Activated CD4-positive, alpha-beta T cell treated with anti-CD3 and anti-CD28 coated beads, Interleukin-2, amount 50 U/mL, for 1 hour (primary cell): ENCODE measurements around the gene RASGRF2.

Experiments used
- DNase-seq: peaks from one replicate; pipeline ENCODE4 v3.0.0-alpha.2; 2020

RASGRF2 gene

DNA sequence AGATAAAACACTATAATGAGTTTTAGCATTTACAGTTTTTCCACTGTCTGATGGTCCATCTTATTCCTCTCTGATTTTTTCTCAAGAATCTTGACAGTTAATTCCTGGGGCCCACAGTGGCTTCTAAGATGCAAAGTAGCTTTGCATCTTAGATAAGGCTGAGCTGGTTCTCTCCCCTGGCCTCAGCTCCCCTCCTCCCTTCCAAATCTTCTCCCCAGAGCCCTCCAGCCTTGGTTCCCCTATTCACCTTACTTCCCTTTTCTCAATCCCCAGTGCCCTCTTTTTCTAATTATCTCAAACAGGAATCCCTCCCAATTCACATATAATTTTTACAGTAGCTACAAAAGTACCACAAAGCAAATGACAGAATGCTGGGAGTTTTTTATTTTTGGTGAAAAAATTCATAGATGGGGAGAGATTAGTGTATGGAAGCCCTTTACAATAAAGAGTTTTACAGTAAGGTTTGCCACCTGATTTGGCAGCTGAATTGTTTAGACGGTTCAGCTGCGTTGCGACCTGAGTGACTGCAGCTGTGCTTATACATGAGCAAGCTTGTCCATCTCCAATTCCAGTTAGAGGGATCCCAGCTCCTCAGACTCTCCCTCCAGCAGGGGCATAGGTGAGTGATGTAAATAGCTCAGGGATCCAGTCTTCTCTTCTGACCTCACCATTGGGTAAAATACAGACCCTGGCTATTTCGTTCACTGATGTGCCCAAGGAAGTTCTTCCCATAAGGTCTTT is 221.6 kb downstream of the RASGRF2 start:
- no peak for DNase-seq

DNA sequence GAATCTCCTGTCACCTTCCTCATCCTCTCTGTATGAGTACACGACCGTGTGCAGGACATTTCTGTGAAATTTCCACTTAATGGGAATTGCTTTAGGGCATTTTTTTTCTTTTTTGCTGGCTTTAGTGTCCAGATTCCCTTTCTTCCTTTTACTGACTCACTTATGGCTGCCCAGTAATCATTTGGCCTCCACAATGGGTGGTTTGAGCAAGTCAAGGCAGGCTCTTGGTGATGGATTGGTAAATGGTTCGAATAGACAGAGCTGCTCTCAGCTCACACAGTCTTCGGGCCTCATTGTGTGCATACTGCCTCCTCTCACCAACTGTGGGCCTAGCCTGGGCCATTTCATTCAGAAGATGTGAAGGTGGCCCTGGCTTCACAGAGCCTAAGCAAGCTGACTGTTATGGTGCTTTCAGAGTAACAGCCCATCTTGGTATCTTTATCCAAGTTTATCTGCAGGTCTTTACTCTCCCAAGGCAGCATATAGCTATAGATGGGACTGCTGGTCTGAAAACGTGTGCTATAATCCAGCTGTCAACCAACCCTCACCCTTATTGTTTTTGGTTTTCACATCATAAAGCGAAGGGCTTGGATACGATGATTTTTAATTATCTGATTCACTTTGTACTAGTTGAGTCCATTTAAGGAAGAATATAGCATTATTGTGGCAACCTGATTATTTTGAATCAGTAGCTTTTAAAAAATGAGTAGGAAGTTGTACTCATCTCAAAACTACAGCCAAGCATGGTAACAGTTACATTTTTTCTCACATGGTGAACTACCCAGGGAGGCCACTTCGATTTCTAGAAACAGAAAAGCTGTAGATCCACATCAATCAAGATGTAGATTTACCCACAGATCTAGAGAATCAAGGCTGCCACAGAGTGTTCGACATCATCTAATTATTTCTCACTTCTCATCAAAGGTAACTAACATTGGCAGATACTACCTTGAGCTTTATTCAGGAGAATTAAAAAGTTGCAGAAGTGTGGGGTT is 222.5 kb downstream of the RASGRF2 start:
- DNase-seq = no peak

DNA sequence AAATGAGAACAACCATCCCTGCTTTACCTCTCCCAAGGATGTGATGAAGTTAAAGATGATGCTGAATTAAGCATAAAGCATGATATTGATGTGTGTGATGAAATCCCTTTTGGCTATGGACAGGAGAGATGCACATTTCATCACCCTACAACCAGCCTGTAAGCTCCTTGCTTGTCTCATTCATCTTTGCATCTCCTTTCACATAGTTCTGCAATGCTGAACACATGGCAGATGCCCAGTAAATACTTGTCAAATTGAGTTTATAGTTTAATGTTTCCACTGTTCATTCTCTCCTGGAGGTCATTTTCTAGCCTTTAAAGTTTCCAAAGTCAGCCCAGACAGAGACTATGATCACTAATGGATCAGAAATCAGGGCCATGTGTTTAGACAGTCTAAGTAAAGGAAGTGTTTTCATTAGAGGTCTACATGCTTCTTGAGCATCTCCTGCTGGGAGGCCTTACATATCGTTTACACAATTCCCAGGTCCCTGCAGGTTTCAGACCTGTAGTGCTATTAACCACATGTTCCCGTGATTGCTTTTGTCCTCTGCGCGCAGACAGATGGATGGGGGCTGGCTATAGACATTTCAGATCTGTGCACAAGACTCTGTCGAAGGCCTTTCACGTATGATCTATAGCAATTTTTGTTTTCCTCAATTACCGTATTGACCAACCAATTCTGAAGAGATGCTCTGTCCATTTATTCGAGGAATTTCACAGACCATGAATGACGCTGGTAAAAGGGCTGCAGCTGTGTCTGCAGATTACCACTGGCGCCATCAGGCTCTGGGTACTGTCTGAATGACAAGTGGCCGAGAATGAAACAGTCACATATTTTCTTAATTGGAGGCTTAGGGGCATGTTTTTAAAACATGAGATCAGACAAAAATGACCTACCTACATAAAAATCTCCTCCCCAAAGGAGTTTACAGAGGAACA is 223.9 kb downstream of the RASGRF2 start:
- DNase-seq = no peak

DNA sequence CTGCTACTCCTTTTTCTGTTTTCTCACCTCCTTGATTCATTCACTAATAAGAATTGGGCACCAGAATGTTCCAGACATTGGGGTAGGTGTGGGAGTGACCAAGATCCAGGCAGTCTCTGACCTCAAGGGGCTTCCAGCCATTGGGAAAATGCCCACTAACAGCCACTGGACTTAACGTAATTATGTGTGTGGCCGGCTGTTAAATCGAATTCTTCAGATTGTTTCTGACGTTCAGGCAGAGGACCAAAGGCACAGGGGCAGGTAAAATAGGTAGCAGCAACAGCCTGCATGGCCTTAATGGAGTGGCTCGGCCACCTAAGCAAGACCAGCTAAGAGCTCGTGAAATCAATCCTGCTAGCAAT is 224.6 kb downstream of the RASGRF2 start:
- DNase-seq = no peak

DNA sequence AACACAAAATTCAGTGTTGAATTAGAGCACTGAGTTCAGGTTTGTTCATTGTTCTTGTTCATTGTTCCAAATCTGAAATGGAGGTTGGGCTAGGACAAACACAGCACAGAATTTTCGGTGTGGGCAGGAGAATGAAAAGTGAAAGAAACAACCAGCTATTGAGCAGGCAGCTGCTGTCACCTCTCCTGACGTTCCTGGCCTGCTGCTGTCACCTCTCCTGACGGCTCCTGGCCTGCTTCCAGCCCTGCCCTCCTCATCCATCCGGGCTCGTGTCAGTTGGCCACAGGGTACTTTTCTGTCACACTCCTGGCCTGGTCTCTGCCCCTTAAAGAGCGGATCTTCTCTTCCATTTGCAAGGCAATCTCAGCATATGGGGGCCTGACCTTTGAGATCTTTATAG is 227.7 kb downstream of the RASGRF2 start:
- no peak for DNase-seq

DNA sequence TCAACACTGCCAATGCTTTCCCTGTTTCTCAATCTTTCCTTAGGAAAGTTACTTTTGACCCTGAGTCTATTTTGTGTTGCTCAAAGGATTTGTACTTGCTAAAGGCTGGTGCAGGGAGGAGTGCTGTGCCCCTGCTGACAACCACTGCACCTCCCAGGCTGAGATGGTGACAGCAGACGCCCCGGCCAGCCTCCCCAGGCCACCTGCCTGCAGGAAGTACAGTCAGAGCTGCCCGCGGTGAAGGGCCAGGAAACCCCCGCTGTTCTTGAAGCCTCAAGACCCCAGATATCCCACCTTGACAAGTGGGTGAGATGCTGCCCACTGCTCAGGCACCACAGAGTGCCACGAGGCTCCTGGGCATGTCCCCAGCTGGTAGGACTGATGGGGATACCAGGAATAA is 228.8 kb downstream of the RASGRF2 start:
- no peak for DNase-seq

DNA sequence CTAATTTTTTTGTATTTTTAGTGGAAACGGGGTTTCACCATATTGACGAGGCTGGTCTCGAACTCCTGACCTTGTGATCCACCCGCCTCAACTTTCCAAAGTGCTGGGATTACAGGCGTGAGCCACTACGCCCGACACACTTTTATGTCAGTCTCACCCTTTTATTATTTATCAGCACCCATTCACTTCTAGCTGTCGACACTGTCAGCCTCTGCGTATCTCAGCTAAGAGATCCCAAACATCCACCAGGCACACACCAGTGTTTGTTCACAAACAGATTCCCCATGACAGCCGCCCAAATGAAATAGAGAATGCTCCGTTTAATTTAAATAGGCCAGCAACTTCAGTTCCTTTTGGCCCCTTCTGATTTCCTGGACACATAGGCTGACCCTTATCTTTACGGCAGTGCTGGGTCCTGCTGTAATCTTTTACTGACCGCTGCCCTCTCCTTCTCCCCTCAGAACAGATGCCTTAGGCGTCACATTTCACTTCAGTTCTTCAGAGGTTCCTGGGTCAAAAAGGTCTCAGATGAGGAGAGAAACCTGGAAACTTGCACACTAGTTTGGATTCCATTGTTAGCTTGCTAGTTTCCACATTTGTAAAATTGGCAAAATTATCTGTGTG is 229.8 kb downstream of the RASGRF2 start:
- DNase-seq = no peak

DNA sequence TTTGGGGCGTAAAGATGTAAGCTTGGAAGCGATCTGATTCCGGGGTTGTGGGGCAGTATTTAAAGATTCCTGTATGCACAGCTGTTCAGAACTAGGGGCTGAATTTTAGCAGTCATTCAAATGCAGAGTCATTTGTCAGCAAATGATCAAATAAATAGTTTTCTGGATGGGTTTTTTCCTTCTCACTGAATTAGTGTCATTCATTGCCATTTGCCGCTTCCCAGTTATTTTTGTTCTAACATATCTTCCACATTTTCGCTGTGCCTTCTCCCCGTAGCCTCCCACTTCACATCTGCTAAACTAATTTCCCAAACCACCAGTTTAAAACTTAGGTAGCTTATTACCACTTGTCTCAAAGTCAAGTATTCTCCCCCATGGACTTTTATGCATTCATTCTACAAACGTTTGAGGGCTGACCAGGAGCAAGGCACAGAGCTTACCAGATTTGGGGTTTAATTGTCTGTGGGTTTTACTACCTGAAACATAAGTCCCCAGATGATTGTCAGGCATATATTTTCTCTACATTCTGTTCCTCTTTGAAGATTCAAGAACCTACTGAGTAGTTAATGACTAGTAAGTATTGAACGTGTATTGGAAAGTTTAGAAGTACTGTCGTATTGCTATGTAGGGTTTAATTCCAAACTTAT is 231.7 kb downstream of the RASGRF2 start:
- DNase-seq = no peak

DNA sequence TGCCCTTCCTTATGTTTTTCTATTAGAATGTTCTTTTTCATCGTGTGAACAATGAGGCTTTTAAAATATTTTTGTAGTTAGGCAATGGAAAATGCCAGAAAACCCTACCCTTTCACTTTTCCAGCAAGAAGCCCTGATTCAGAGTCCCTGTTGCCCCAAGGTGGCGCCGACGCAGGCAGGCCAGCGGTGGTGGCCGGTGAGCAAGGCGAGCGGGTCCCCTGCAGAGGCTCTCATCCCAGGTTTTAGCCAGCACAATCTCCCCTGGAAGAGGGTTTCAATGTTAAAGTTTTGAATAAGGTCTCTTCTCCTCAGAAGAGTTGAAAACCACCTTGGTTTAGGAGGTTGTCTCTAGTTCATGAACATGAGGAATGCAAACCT is 232.2 kb downstream of the RASGRF2 start:
- DNase-seq = no peak

DNA sequence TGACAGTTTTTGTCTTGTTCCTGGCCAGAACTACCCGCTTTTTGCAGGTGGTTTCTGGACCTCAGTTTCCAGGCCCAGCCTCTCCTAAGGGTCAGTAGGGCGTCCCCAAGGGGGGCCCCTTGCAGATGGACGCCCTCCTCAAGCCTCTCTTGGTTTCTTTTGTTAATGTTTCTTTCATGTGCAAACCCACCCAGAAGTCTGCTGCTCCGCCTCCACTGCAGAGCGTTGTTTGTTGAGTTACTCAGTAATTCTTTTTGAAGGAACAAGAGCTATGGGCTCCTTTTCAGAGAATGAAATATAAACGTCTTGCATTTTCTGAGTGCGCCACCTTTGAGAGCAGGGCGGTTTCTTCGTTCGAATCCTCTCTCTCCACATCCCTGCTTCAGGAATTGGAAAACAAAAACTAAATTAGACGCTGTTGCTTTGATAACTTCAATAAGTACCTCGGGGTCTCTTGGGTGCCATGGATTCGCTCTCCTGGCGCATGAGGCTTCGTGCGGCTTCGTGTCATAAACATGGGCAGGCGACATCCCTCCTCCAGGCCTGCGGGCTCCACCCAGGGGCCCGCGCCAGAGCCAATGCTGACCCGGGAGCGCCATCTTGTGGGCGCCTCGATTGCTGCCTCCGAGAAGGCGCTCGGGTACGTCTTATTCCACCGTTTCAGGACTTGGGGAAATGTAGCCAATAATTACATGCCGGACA is 234.6 kb downstream of the RASGRF2 start:
- peak; percentile 81 for DNase-seq

DNA sequence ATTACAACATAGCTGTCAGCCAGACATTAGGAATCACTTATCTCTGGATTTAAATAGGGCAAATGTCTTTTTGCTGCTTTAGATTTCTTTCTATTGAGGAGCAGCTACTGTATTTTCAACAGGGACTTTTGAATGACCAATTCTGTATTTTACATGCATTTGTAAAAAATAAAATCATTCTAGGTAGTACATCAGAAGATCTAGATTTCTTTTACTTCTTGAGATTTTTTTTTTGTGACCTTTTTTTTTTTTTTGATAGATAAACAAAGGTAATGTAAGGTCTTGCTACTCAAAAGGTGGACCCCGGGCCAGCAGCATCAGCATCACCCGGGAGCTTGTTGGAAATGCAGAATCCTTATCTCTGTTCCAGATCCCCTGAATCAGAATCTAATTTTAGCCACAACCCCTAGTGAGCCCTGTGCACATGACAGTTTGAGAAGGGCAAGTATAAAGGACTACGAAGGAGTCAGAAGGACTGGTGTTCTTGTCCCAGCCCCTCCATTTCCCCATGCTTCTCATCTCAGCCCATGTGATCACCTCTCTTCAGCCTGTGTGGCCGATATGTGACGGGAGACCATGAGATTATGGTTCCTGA is 235.3 kb downstream of the RASGRF2 start:
- no peak for DNase-seq

DNA sequence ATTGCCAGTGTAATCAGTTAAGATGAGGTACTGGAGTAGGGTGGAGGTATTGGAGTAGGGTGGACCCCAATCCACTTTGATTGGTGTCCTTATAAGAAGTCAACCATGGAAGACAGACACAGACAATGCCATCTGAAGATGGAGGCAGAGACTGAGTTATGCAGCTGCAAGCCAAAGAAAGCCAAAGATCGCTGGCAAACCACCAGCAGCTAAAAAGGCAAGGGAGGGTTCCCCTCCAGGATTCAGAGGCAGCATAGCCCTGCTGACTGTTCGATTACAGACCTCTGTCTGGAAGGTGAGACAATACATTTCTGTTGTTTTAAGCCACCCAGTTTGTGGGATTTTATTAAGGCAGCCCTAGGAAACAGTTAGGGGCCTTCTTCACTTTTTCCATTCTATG is 242.5 kb downstream of the RASGRF2 start:
- no peak for DNase-seq

DNA sequence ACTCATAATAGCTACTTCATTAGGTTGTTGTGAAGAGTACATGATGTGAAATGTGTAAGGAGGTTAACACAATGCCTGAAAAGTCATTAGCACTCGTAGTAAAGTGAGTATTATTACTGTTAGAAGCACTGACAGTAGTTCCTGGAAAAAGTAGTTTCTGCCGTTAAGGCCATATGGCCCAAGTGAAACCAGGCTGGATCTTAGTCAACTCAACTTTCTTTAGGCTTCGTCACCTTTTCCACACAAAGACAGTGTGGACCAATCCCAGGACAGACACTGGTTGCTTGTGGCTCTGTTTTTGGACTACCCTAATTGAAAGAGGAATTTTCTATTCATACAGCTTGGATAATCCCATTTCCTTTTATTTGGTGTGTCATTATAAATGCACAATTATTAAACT is 243.6 kb downstream of the RASGRF2 start:
- DNase-seq = no peak

DNA sequence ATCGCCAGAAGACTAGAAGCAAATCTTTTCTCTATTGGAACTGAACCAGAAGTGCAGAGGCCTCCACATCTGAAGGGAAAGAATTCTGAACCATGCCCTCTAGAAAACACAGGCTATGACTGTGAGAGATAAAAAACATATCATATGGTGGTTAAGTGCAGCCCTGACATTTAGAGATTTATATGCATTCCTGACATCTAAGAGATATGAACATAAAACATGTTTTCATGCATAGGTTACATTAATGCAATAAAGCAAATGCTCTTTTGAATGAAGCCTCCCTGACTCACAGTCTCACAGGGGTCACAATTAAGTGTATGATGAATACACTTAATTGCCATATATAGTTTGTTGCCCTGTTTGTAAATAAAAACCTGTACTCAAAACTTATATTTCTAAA is 244.0 kb downstream of the RASGRF2 start:
- no peak for DNase-seq

DNA sequence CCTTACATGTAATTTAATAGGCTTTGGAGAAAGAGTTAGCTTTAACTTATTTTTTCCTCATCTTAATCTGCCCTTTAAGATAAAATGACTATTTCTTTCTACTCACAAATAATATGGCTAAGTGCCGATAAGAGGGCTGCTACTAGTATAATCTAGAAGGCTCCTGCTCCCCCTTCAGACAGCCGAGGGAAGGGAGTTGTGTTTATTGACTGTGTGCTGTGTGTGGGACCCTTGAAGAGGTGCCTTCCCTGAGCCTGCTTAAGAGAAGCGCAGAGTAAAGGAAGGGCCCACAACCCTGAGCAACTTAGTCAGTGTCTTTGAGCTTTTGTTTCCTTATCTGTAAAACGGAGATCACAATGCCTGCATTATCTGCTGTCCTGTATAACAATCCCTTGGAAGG is 244.9 kb downstream of the RASGRF2 start:
- DNase-seq = no peak

DNA sequence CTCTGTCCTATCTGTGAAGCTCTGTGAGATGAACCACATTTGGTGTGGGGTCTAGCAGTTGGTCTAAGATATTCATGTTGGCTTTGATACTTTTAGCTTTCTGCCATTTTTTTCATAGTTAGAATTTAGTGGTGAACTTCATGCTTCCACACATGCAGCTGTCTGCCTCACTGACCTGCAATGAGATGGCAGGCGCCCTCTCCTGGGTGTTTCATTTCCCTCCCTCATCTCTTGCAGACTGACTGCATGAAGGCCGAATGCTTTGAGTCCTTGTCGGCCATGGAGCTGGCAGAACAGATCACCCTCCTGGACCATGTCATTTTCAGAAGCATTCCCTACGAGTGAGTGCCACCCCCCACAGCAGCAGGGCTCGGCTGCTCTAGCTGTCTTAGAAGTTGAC is 246.8 kb downstream of the RASGRF2 start:
- DNase-seq = no peak

DNA sequence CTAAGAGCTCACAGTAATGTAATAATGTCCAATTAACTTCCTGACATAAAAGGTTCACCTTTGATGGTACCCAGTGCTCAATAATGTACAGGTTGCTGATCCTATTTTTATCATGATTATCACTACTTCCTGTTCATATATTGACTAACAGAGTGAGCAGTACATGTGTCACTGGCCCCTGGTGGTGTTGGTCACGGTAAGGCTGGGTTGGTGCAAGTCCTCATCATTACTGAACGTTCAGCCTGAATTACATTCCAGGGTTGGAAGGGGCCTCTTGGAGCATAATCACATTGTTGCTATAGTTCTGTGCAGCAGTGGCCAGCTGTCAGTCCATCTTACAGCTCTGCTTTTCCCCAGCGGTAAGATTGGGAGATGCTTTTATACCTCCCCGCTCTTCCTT is 248.7 kb downstream of the RASGRF2 start:
- no peak for DNase-seq

DNA sequence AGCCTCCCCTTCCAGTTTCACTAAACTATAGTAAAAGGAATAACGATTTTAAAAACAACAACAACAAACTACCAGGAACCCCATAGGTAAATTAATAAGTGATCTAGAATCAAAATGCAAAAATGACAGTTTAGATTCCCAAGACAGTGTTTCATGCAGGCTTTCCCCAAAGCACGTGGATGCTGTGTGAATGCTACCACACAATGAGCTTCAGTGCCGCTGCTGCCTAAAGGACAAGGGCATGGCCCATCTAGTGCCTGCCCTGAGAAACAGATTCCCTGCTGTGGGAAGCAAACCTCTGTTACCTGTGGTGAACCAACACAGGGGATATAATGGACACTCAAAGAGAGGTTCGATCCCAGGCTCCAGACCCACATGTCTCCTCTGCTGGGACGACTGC is 249.2 kb downstream of the RASGRF2 start:
- no peak for DNase-seq

DNA sequence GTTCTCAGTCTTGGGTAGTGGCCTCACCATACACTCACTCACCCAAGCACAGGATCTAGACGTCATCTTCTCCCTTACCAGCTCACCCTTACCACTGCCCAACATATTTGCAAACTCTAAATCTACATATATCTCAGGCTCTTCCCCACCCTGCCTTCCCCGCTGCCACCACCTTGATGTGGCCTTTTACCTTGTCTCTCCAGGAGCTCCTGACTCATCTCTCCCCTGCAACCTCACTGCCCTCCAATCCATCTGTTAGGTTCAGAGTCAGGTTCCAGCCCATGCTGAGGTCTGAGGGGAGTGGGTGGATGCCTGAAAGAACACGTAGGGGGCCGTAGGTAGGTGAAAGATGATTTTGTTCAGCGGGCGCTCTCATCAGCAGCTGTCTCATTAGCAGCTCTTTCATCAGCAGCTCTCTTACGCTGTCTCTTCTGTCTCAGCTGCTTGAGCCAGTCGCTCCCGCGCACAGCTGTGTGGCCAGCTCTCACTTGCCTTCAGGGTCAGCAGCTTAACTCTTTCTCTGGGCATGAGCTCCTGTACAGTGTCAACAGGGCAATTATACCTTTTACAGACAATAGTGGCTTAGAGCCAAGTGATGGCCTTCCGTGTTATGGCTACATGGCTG is 249.8 kb downstream of the RASGRF2 start:
- no peak for DNase-seq

DNA sequence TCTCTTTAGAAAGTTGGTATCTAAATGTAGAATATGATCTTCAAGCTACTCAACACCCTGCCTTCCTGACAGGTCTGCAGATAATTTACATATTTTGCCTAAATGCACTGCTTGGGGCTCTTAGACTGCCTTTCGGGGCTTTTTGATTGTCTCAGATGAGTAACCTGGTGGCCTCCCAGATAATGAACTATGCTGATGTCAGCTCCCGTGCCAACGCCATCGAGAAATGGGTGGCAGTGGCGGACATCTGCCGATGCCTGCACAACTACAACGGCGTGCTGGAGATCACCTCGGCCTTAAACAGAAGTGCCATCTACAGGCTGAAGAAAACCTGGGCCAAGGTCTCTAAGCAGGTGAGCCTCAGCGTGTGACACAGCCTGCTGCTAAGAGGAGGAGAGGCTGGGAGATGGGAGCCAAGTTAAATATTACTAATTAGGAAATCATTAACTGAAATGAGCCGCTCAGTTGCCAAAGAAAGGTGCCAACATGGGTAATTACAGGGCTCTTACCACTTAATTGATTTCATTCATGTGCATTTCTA is 252.1 kb downstream of the RASGRF2 start:
- no peak for DNase-seq
